Retina (tissue), 1 donor: ENCODE results near the gene GPAT2.
A peak's percentile ranks its signal among the peaks of the same experiment; 100 is the strongest.
"Not testable (repeated sequence)": the region's sequence is repeated elsewhere in the genome, so short reads cannot be mapped to it uniquely, and the experiment has no call there.

Experiments used
- DNase-seq: peaks from one replicate; pipeline ENCODE4 v3.0.0-alpha.2; 2016

Gene GPAT2

GRCh38 chr2:96064760-96065159 is 30.0 kb upstream of the GPAT2 start:
- not testable (repeated sequence) for DNase-seq

- not testable (repeated sequence) for DNase-seq
Measured at GRCh38 chr2:96064047-96064675, 29.4 kb upstream of the GPAT2 start.

- DNase-seq = not testable (repeated sequence)
Measured at GRCh38 chr2:96063116-96063899, 28.6 kb upstream of the GPAT2 start.

GRCh38 chr2:96062483-96062882 is 27.8 kb upstream of the GPAT2 start:
- DNase-seq = not testable (repeated sequence)

- not testable (repeated sequence) for DNase-seq
Measured at GRCh38 chr2:96061901-96062300, 27.2 kb upstream of the GPAT2 start.

GRCh38 chr2:96061197-96061817 is 26.6 kb upstream of the GPAT2 start:
- not testable (repeated sequence) for DNase-seq

GRCh38 chr2:96060325-96060724 is 25.6 kb upstream of the GPAT2 start:
- DNase-seq = not testable (repeated sequence)

GRCh38 chr2:96059443-96059842 is 24.7 kb upstream of the GPAT2 start:
- not testable (repeated sequence) for DNase-seq

GRCh38 chr2:96055830-96056229 is 21.1 kb upstream of the GPAT2 start:
- not testable (repeated sequence) for DNase-seq

- DNase-seq = not testable (repeated sequence)
Measured at GRCh38 chr2:96054537-96054936, 19.8 kb upstream of the GPAT2 start.

GRCh38 chr2:96053385-96053784 is 18.7 kb upstream of the GPAT2 start:
- DNase-seq = not testable (repeated sequence)

- DNase-seq = not testable (repeated sequence)
Measured at GRCh38 chr2:96052632-96053031, 17.9 kb upstream of the GPAT2 start.

- DNase-seq = not testable (repeated sequence)
Measured at GRCh38 chr2:96049917-96050262, 15.2 kb upstream of the GPAT2 start.

- DNase-seq = not testable (repeated sequence)
Measured at GRCh38 chr2:96049049-96049916, 14.6 kb upstream of the GPAT2 start.

- DNase-seq = not testable (repeated sequence)
Measured at GRCh38 chr2:96035554-96035953, 838 bp upstream of the GPAT2 start.

- DNase-seq = not testable (repeated sequence)
Measured at GRCh38 chr2:96033997-96034396, 719 bp downstream of the GPAT2 start.

GRCh38 chr2:96027725-96028325 is 6.9 kb downstream of the GPAT2 start:
- DNase-seq = not testable (repeated sequence)

- DNase-seq = not testable (repeated sequence)
Measured at GRCh38 chr2:96025755-96026154, 9.0 kb downstream of the GPAT2 start.

GRCh38 chr2:96025194-96025492 is 9.6 kb downstream of the GPAT2 start:
- DNase-seq = no peak

GRCh38 chr2:96024336-96025193 is 10.2 kb downstream of the GPAT2 start:
- peak; percentile 16 for DNase-seq

GRCh38 chr2:96023701-96024100 is 11.0 kb downstream of the GPAT2 start:
- DNase-seq = not testable (repeated sequence)
